GM12891 (cell line): ENCODE results near the gene INSR.

Source experiments
- PAX5 ChIP-seq: IDR thresholded peaks from 2 replicates; pipeline ENCODE4 v1.6.1; 2011; ENCODE audit warnings: low read length, moderate library complexity, mild to moderate bottlenecking; ENCODE audit not compliant: insufficient read depth, severe bottlenecking
- POLR2A ChIP-seq: IDR thresholded peaks from 2 replicates; pipeline ENCODE4 v1.6.1; 2011; ENCODE audit warnings: low read depth, low read length, control low read depth
- POLR2AphosphoS5 ChIP-seq: IDR thresholded peaks from 2 replicates; pipeline ENCODE4 v1.6.1; 2011; ENCODE audit warnings: low read depth, low read length, control low read depth
- POU2F2 ChIP-seq: IDR thresholded peaks from 2 replicates; pipeline ENCODE4 v1.6.1; 2011; ENCODE audit warnings: low read depth, mild to moderate bottlenecking, control low read depth, low read length, moderate library complexity
- SPI1 ChIP-seq: IDR thresholded peaks from 2 replicates; pipeline ENCODE4 v1.6.1; 2011; ENCODE audit warnings: low read depth, low read length, control low read depth
- TAF1 ChIP-seq: IDR thresholded peaks from 2 replicates; pipeline ENCODE4 v1.6.1; 2011; ENCODE audit warnings: low read depth, low read length, control low read depth

- TF ChIP-seq POLR2A (no peak), POLR2AphosphoS5 (no peak), PAX5 (no peak), SPI1 (no peak), TAF1 (no peak), POU2F2 (no peak)
Observed at GRCh38 chr19:7226739-7227138, 67.5 kb downstream of the INSR start.
